SHP77 (cell line): ENCODE data around the gene DBX2.
A peak's percentile ranks its signal among the peaks of the same experiment; 100 is the strongest.
"Not testable (repeated sequence)": the region's sequence is repeated elsewhere in the genome, so short reads cannot be mapped to it uniquely, and the experiment has no call there.

ENCODE experiments used
- DNase-seq, 2 experiments: peaks; one replicate each; lab custom pipeline; 2025; lab: John Stamatoyannopoulos, UW

DBX2 gene

DNA sequence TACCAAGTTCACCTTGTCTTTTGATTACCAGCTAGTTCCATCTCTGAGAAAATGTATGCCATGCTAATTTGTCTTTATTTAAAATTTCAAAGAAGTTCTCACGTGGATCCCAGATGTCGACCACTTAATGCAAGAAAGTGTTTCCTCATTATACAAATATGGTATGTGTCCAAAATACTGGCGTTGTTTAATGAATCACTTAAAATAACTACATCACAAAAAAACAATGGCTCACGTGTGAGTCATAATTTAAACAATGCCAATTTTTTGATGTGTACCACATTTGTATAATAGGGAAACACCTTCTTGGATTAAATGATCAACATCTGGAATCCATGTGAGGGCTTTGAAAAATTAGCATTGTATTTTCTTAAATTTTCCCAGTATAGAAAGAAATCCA, 40.8 kb downstream of the DBX2 start:
- no peak for DNase-seq

DNA sequence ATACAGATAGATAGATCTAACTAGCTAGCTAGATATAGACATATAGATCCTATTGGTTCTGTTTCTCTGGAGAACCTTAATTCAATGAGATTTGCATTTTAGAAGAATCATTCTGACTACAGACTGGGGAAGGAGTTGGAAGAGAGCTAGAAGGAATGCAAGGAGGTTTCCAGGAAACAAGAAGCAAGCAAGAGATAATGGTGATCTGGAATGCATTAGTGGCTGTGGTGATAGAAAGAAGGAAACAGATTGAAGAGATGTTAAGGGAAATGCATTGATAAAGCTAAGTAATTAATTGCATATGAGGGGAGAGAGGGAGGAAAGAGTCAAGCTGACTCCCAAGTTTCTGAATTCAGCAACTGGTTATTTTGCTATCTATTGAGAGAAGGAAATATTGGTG, 42.7 kb downstream of the DBX2 start:
- DNase-seq, result no peak

DNA sequence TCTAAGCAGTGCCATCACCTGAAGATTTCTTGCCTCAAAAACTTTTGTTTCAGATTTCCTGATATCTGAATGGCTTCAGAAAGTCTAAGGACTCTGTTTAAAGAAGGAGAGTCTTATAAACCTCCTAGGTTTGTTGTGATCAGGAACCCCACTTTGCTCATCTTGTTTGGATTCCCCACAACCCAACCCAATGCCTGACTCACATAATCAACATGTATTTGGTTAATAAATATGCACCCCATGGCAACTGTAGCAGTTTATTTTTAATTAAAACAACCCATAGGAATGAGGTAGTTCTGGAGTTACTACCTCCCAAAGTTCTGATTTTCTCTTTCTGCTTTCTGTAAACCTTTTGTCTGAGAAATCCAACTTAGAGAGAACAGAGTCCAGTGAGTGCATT, 51.5 kb downstream of the DBX2 start:
- DNase-seq, result no peak

DNA sequence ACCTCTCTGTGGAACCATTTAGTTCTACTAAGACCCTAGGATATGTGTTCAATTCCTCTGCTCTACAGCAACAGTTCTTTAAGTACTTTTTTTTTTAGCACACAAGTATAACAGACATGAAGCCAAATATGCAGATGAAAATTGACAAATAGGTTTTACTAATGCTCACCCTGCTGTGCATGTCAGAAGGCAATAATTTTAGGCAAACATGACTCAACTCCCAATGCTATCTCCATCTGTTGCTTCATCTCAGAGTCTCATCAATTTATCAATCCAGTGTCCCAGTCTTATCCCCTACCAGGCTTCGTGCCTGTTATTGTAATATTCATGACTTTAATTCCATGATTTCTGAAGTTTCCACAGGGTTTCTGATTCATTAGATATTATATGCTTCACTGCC, 57.7 kb downstream of the DBX2 start:
- DNase-seq, result no peak

DNA sequence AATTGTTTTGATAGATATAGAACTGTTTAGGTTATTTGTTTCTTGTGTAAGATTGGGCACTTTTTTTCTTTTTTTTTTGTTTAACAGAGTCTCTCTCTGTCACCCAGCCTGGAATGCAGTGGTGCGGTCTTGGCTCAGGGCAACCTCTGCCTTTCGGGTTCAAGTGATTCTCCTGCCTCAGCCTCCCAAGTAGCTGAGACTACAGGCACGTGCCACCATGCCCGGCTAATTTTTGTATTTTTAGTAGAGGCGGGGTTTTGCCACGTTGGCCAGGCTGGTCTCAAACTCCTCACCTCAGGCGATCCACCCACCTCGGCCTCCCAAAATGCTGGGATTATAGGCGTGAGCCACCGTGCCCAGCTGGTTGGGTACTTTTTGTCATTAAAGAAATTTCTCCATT, 66.0 kb downstream of the DBX2 start:
- DNase-seq, result not testable (repeated sequence)

DNA sequence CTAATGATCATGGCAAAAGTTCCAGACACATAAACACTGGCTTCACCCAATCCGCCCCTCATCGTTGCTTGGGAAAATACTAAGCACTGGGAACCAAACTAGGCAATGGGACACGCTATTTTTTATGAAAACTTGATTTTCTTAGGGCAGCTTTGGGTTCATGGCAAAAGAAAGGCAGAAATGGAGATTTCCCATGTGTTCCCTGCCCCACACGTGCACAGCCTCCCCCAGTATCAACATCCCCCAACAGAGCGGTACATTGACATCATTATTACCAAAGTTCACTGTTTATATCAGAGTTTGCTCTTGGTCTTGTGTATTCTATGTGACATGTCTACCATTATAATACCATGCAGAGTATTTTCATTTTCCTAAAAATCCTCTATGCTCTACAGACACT, 71.0 kb downstream of the DBX2 start:
- DNase-seq, result no peak

DNA sequence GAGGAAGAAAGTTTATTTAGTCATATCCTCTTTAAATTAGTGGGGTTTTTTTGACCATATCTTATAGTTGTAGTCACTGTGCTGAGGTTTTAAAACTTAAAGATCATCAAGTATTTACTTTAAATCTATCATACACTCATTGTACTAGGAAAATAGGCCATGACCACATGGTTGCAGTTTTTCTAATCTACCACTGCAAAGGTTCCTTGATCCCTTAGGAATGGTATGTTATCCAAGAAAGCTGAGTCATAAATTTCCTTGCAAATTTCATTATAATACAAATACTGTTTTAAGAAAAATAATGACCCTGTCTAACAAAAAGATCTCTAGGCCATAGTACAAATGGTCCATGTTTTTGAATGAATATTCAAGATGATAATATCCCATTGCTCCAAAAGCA, 74.7 kb downstream of the DBX2 start:
- no peak for DNase-seq

DNA sequence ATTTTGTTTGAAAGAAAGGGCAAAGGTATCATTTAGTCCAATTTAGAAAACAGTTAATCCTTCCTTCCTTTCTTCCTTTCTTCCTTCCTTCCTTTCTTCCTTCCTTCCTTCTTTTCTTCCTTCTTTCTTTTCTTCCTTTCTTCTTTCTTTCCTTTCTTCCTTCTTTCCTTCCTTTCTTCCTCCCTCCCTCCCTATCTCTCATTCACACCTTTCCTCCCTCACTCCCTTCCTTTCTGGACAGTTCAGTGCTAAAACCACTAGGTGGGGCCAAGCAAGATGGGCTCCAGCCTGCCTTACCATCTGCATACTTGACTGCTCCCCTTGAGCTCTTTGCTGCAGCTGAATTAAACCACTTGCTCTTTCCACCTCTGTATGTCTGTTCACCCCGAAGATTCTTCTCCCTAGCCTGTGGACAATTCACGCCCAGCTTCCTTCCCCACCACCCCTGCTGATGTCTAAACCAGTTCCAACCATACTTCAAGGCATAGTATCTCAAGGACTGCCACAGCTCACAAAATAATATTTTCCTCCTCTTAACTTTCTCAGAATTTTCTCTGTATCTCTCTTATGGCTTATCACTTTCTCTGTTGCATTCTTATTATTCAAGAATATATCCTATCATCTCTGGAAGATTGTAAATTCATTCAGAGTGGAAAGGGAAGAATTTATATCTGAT, 78.0 kb downstream of the DBX2 start:
- peak; percentile 1 to 33 for DNase-seq

DNA sequence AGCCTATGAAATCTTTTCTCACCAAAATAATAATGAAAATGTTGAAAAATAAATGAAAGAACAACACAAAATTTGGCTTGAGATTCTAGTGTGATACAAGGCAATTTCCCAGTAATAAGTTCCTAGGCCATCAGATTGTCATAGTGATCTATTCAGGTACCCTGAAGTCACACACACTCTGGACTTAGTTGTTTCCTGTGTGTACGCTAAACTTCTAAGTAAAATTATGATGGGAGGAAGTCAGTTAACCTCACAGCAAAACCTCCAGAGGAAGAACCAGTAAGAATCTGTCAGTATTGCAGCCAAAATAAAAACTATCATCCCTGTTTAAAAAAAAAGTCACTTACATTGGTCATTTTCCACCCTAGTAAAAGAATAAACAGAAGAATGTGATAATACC, 81.9 kb downstream of the DBX2 start:
- DNase-seq, result no peak
